ENCODE measurements around the gene FARP2.
"Not testable (repeated sequence)": the region's sequence is repeated elsewhere in the genome, so short reads cannot be mapped to it uniquely, and the experiment has no call there.

FARP2 gene

GRCh38 chr2:241491549-241492173 lies 135.6 kb downstream of the FARP2 start:
- no peak for DNase-seq

GRCh38 chr2:241492174-241492565 lies 136.1 kb downstream of the FARP2 start:
- no peak for DNase-seq

GRCh38 chr2:241493092-241493491 lies 137.0 kb downstream of the FARP2 start:
- no peak for DNase-seq

- DNase-seq: no peak
These were observed 138.3 kb downstream of the FARP2 start for GRCh38 chr2:241494311-241494908.

GRCh38 chr2:241495172-241496002 lies 139.3 kb downstream of the FARP2 start:
- no peak for DNase-seq

- DNase-seq: no peak
These were observed 140.1 kb downstream of the FARP2 start for GRCh38 chr2:241496003-241496707.

- no peak for DNase-seq
These were observed 141.1 kb downstream of the FARP2 start for GRCh38 chr2:241496904-241497877.

- DNase-seq: no peak
These were observed 142.3 kb downstream of the FARP2 start for GRCh38 chr2:241498115-241499070.

GRCh38 chr2:241499146-241499965 lies 143.3 kb downstream of the FARP2 start:
- DNase-seq: no peak

- DNase-seq: no peak
These were observed 143.9 kb downstream of the FARP2 start for GRCh38 chr2:241500016-241500415.

- DNase-seq: no peak
These were observed 144.4 kb downstream of the FARP2 start for GRCh38 chr2:241500431-241500975.

- no peak for DNase-seq
These were observed 145.0 kb downstream of the FARP2 start for GRCh38 chr2:241501099-241501541.

- DNase-seq: no peak
These were observed 145.5 kb downstream of the FARP2 start for GRCh38 chr2:241501551-241501950.

GRCh38 chr2:241502281-241502680 lies 146.2 kb downstream of the FARP2 start:
- no peak for DNase-seq

GRCh38 chr2:241503776-241504392 lies 147.8 kb downstream of the FARP2 start:
- no peak for DNase-seq

- DNase-seq: no peak
These were observed 149.1 kb downstream of the FARP2 start for GRCh38 chr2:241505086-241505780.

GRCh38 chr2:241505781-241506201 lies 149.7 kb downstream of the FARP2 start:
- no peak for DNase-seq

- not testable (repeated sequence) for DNase-seq
These were observed 150.2 kb downstream of the FARP2 start for GRCh38 chr2:241506317-241506716.

Data from CD4-positive, alpha-beta T cell treated with Interleukin-1 beta for 1 hour (primary cell).